Measurements from ENCODE around the gene WIF1.

DNA sequence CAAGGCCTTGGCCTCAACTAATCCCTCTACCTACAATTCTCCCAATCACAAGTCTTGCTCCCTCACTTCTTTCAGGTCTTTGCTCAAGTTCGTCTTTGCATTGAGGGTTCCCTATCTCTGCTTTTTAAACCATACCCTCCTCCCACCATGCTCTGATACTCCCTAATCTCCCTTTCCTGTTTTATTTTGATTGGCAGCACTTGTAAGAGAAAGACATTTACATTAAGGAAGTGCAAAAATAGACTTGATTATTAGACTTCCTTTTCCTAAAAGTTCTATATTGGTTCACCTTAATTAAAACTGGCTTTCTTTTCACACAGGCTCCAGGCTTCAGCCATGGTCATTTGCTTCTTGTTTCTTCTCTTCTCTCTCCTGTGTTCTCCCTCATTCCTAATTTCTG lies 18.3 kb upstream of the WIF1 start:
- no peak for TF ChIP-seq BHLHE40 (IDR thresholded peaks at IDR 0.05; ENCODE audit: borderline replicate concordance)
- no peak for TF ChIP-seq SUZ12 (IDR thresholded peaks at IDR 0.05)
- no peak for TF ChIP-seq FOXA1 (IDR thresholded peaks at IDR 0.05)
- TF ChIP-seq SP1 (IDR thresholded peaks at IDR 0.05): no peak
- TF ChIP-seq CTBP1 (IDR thresholded peaks at IDR 0.05; ENCODE audit: borderline replicate concordance): no peak
- TF ChIP-seq L3MBTL2 (conservative IDR thresholded peaks at IDR 0.05): no peak
- TF ChIP-seq, protein P1, sequence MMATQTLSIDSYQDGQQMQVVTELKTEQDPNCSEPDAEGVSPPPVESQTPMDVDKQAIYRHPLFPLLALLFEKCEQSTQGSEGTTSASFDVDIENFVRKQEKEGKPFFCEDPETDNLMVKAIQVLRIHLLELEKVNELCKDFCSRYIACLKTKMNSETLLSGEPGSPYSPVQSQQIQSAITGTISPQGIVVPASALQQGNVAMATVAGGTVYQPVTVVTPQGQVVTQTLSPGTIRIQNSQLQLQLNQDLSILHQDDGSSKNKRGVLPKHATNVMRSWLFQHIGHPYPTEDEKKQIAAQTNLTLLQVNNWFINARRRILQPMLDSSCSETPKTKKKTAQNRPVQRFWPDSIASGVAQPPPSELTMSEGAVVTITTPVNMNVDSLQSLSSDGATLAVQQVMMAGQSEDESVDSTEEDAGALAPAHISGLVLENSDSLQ (IDR thresholded peaks at IDR 0.05): no peak
- no peak for TF ChIP-seq ZNF384 (IDR thresholded peaks at IDR 0.05)
- TF ChIP-seq HDGF (IDR thresholded peaks at IDR 0.05; ENCODE audit: borderline replicate concordance): no peak
- no peak for TF ChIP-seq FOXK2 (IDR thresholded peaks at IDR 0.05)
- TF ChIP-seq NFRKB (IDR thresholded peaks at IDR 0.05): no peak
- no peak for TF ChIP-seq ELF4 (IDR thresholded peaks at IDR 0.05)
- no peak for TF ChIP-seq TARDBP (IDR thresholded peaks at IDR 0.05)

All from HEK293T (cell line).